ENCODE results near the gene GOLGA6A. TPM values are rescaled to one million over a fixed set of nuclear protein-coding genes. Genes with fewer than 3 reads are reported as not detected.

The GOLGA6A gene
- total and polyA plus RNA-seq, 2 of the 13 experiments (the other 11 are each of a cell fraction or from before 2014, with no cell fraction given), result 0.04 to 0.22 TPM

DNA sequence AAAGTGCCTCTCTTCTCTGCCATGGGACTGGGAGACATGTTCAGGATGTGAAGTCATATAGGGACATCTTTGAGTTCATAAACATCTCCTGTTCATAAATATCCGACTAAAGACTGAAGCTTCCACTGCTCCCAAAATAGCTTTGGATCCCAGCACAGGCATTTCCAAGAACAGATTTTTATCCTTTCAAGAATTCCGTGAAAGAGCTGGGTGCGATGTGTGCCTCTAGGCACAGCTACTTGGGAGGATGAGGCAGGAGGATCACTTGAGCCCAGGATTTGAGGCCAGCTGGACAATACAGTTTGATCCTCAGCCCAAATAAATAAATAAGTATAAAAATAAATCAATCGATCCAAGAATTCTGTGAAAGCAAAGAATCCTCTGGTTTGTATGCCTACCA lies 41.3 kb upstream of the GOLGA6A start:
- DNase-seq (ENCODE audit: low spot score) (no peak), ATAC-seq (no peak), FAIRE-seq (no peak)
- in situ Hi-C loops (cut with HindIII; ENCODE audit: extremely low pct_ligation_motif_present, low pct_unique_long_range_greater_than_20kb) (no loop called here), intact Hi-C loops (cut with micrococcal nuclease; ENCODE audit: unreplicated experiment) (no loop called here)
- Histone ChIP-seq H3K27me3 (ENCODE audit: control insufficient read depth in 1 of 2, insufficient read depth in 2 of 2, low read length in 2 of 2) (peaks cover 1 to 21% of the 10 kb centered on the region in 2 experiments; a peak in 3 of 5 replicates), H3K4me3 (replicated peaks in 1 of 3; ENCODE audit: insufficient read depth in 1 of 3, low read depth in 2 of 3, low read length in 3 of 3) (no peak overlapping the region), H3K27ac (ENCODE audit: extremely low read length, insufficient read depth, low read length) (no peak overlapping the region), H3K9me3 (ENCODE audit: low read length) (no peaks in the 10 kb centered on the region), H3K9ac (ENCODE audit: insufficient read depth, low read depth, low read length) (no peak overlapping the region), H3K4me1 (ENCODE audit: insufficient read depth, low read length) (no peaks in the 10 kb centered on the region), H2AFZ (ENCODE audit: low read length) (no peak overlapping the region), H3K4me2 (ENCODE audit: low read depth, low read length) (no peak overlapping the region), H3K79me2 (ENCODE audit: insufficient read depth, low read length) (no peaks in the 10 kb centered on the region), H3K36me3 (replicated peaks in 1 of 2; ENCODE audit: control insufficient read depth in 1 of 2, insufficient read depth in 2 of 2, low read length in 2 of 2) (no peaks in the 10 kb centered on the region), H4K20me1 (ENCODE audit: insufficient read depth, low read length) (0 out of 2 replicates have a peak, but pooled peaks cover 2% of the 10 kb centered on the region)
- no TSS peak for BruUV-seq (replicated peaks)
- WGBS (ENCODE audit: low lambda C conversion rate), result 0% methylated on average over 4 of the region's 4 CpGs
- TF ChIP-seq ZNF205 (CRISPR knock-in tag; IDR thresholded peaks at IDR 0.05) (no peak), ZNF350 (CRISPR knock-in tag; IDR thresholded peaks at IDR 0.05; ENCODE audit: borderline replicate concordance, low read depth) (no peak), KAT8 (CRISPR knock-in tag; IDR thresholded peaks at IDR 0.05) (no peak), HDAC6 (IDR thresholded peaks at IDR 0.05; ENCODE audit: low read depth, low read length) (no peak), ARHGAP35 (CRISPR knock-in tag; IDR thresholded peaks at IDR 0.05; ENCODE audit: borderline replicate concordance) (no peak), ISX (CRISPR knock-in tag; conservative IDR thresholded peaks at IDR 0.05) (no peak), ZNF446 (CRISPR knock-in tag; IDR thresholded peaks at IDR 0.05) (no peak), GZF1 (CRISPR knock-in tag; IDR thresholded peaks at IDR 0.05) (no peak), ZNF773 (CRISPR knock-in tag; IDR thresholded peaks at IDR 0.05; ENCODE audit: borderline replicate concordance) (no peak)
- TF ChIP-seq, protein P1, sequence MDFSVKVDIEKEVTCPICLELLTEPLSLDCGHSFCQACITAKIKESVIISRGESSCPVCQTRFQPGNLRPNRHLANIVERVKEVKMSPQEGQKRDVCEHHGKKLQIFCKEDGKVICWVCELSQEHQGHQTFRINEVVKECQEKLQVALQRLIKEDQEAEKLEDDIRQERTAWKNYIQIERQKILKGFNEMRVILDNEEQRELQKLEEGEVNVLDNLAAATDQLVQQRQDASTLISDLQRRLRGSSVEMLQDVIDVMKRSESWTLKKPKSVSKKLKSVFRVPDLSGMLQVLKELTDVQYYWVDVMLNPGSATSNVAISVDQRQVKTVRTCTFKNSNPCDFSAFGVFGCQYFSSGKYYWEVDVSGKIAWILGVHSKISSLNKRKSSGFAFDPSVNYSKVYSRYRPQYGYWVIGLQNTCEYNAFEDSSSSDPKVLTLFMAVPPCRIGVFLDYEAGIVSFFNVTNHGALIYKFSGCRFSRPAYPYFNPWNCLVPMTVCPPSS (IDR thresholded peaks at IDR 0.05), result no peak
- TF ChIP-seq, protein P2, sequence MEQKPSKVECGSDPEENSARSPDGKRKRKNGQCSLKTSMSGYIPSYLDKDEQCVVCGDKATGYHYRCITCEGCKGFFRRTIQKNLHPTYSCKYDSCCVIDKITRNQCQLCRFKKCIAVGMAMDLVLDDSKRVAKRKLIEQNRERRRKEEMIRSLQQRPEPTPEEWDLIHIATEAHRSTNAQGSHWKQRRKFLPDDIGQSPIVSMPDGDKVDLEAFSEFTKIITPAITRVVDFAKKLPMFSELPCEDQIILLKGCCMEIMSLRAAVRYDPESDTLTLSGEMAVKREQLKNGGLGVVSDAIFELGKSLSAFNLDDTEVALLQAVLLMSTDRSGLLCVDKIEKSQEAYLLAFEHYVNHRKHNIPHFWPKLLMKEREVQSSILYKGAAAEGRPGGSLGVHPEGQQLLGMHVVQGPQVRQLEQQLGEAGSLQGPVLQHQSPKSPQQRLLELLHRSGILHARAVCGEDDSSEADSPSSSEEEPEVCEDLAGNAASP (CRISPR knock-in tag; IDR thresholded peaks at IDR 0.05; ENCODE audit: borderline replicate concordance), result no peak
- TF ChIP-seq, protein P3, sequence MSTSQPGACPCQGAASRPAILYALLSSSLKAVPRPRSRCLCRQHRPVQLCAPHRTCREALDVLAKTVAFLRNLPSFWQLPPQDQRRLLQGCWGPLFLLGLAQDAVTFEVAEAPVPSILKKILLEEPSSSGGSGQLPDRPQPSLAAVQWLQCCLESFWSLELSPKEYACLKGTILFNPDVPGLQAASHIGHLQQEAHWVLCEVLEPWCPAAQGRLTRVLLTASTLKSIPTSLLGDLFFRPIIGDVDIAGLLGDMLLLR (CRISPR knock-in tag; IDR thresholded peaks at IDR 0.05), result no peak
- TF ChIP-seq, protein P4, sequence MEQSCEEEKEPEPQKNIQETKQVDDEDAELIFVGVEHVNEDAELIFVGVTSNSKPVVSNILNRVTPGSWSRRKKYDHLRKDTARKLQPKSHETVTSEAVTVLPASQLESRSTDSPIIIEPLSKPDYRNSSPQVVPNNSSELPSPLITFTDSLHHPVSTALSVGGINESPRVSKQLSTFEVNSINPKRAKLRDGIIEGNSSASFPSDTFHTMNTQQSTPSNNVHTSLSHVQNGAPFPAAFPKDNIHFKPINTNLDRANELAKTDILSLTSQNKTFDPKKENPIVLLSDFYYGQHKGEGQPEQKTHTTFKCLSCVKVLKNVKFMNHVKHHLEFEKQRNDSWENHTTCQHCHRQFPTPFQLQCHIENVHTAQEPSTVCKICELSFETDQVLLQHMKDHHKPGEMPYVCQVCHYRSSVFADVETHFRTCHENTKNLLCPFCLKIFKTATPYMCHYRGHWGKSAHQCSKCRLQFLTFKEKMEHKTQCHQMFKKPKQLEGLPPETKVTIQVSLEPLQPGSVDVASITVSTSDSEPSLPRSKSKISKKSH (CRISPR knock-in tag; IDR thresholded peaks at IDR 0.05; ENCODE audit: borderline replicate concordance), result no peak
- TF ChIP-seq, protein P5, sequence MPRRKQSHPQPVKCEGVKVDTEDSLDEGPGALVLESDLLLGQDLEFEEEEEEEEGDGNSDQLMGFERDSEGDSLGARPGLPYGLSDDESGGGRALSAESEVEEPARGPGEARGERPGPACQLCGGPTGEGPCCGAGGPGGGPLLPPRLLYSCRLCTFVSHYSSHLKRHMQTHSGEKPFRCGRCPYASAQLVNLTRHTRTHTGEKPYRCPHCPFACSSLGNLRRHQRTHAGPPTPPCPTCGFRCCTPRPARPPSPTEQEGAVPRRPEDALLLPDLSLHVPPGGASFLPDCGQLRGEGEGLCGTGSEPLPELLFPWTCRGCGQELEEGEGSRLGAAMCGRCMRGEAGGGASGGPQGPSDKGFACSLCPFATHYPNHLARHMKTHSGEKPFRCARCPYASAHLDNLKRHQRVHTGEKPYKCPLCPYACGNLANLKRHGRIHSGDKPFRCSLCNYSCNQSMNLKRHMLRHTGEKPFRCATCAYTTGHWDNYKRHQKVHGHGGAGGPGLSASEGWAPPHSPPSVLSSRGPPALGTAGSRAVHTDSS (CRISPR knock-in tag; conservative IDR thresholded peaks at IDR 0.05), result no peak
- CTCF ChIA-PET (ENCODE audit: low intra/inter-chr PET ratio, low total read pairs), result no interaction called here
- POLR2A ChIA-PET, result no interaction called here

Measured in HepG2 (cell line).